Activated B cell treated with CpG ODN at 0.5 μM for 24 hours (primary cell): ENCODE results near the gene AKNAD1. TPM values are rescaled to one million over a fixed set of nuclear protein-coding genes. Genes with fewer than 3 reads are reported as not detected.

Experiments used
- ATAC-seq: fragments of 200-7000 bp; cut with Tn5 transposase; one replicate; pipeline ENCODE4 v1.10.0; 2021; ENCODE audit warnings: low read depth, mild to moderate bottlenecking, moderate library complexity
- CTCF ChIA-PET: fragments of 350-600 bp; sonication (Branson Sonifier 250); formaldehyde crosslinking; loops from one replicate; lab custom pipeline; 2021; ENCODE audit warnings: antibody characterized with exemption; lab: Charles Lee
- POLR2A ChIA-PET: fragments of 350-600 bp; sonication (Branson Sonifier 250); formaldehyde crosslinking; loops from one replicate; lab custom pipeline; 2021; ENCODE audit warnings: antibody characterized with exemption; lab: Charles Lee
- DNase-seq: peaks from one replicate; pipeline ENCODE4 v3.0.0; 2022
- H3K27ac Mint-ChIP-seq: one replicate; pipeline ENCODE4 v1.8.0; 2020; ENCODE audit warnings: mixed read lengths
- H3K27me3 Mint-ChIP-seq: one replicate; pipeline ENCODE4 v1.8.0; 2021; ENCODE audit warnings: mixed read lengths
- H3K36me3 Mint-ChIP-seq: one replicate; pipeline ENCODE4 v1.8.0; 2021; ENCODE audit warnings: low read depth, mixed read lengths
- H3K4me1 Mint-ChIP-seq: one replicate; pipeline ENCODE4 v1.8.0; 2021; ENCODE audit warnings: mixed read lengths
- H3K4me3 Mint-ChIP-seq: one replicate; pipeline ENCODE4 v1.8.0; 2020; ENCODE audit warnings: mild to moderate bottlenecking, mixed read lengths
- H3K9me3 Mint-ChIP-seq: one replicate; pipeline ENCODE4 v1.8.0; 2020; ENCODE audit warnings: mixed read lengths
- intact Hi-C: fragments of 100-400 bp; cut with micrococcal nuclease; formaldehyde crosslinking; loops from one replicate; pipeline ENCODE4 v1.15.1; 2024
- total RNA-seq: library from RNA; stranded (reverse); gene quantifications from 2 replicates; pipeline ENCODE4 v1.2.3, GENCODE V29; 2022
- TF ChIP-seq, protein P1 (sequence below): fragments of 200-600 bp; IDR thresholded peaks from one replicate; pipeline ENCODE4 v1.8.0; 2022; ENCODE audit warnings: antibody characterized with exemption, mild to moderate bottlenecking

AKNAD1 gene
- total RNA-seq, 1 donor from 2014 or later: not detected

- Mint-ChIP-seq H3K4me3 (no peak overlapping the region), H3K36me3 (no peaks in the 10 kb centered on the region), H3K27me3 (peaks cover 6% of the 10 kb centered on the region), H3K9me3 (no peaks in the 10 kb centered on the region), H3K4me1 (no peaks in the 10 kb centered on the region), H3K27ac (no peak overlapping the region)
- TF ChIP-seq, protein P1, sequence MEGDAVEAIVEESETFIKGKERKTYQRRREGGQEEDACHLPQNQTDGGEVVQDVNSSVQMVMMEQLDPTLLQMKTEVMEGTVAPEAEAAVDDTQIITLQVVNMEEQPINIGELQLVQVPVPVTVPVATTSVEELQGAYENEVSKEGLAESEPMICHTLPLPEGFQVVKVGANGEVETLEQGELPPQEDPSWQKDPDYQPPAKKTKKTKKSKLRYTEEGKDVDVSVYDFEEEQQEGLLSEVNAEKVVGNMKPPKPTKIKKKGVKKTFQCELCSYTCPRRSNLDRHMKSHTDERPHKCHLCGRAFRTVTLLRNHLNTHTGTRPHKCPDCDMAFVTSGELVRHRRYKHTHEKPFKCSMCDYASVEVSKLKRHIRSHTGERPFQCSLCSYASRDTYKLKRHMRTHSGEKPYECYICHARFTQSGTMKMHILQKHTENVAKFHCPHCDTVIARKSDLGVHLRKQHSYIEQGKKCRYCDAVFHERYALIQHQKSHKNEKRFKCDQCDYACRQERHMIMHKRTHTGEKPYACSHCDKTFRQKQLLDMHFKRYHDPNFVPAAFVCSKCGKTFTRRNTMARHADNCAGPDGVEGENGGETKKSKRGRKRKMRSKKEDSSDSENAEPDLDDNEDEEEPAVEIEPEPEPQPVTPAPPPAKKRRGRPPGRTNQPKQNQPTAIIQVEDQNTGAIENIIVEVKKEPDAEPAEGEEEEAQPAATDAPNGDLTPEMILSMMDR: no peak
- POLR2A ChIA-PET: no interaction called here
- DNase-seq: no peak
- no peak for ATAC-seq
- CTCF ChIA-PET: no interaction called here
- intact Hi-C loops: no loop called here
Observed at GRCh38 chr1:108845446-108845845, 11.4 kb downstream of the AKNAD1 start.

- ATAC-seq: no peak
- TF ChIP-seq, protein P1: no peak
- Mint-ChIP-seq H3K27ac (no peak overlapping the region), H3K27me3 (peaks cover 2% of the 10 kb centered on the region), H3K36me3 (no peaks in the 10 kb centered on the region), H3K4me3 (no peak overlapping the region), H3K4me1 (no peaks in the 10 kb centered on the region), H3K9me3 (peaks cover under 1% of the 10 kb centered on the region)
- ChIA-PET POLR2A (no interaction called here), CTCF (no interaction called here)
- intact Hi-C loops: no loop called here
- DNase-seq: no peak
Observed at GRCh38 chr1:108843390-108844137, 13.3 kb downstream of the AKNAD1 start.

GRCh38 chr1:108842525-108843181 lies 14.2 kb downstream of the AKNAD1 start:
- POLR2A ChIA-PET: no interaction called here
- Mint-ChIP-seq H3K9me3 (peaks cover 4% of the 10 kb centered on the region), H3K27ac (no peak overlapping the region), H3K4me1 (no peaks in the 10 kb centered on the region), H3K36me3 (no peaks in the 10 kb centered on the region), H3K4me3 (no peak overlapping the region), H3K27me3 (peaks cover 2% of the 10 kb centered on the region)
- ATAC-seq: no peak
- TF ChIP-seq, protein P1: no peak
- CTCF ChIA-PET: no interaction called here
- no peak for DNase-seq
- intact Hi-C loops: no loop called here

GRCh38 chr1:108841703-108842102 lies 15.2 kb downstream of the AKNAD1 start:
- intact Hi-C loops: no loop called here
- H3K4me3 Mint-ChIP-seq: no peak overlapping the region
- TF ChIP-seq, protein P1: no peak
- ChIA-PET CTCF (no interaction called here), POLR2A (no interaction called here)
- no peaks in the 10 kb centered on the region for H3K4me1 Mint-ChIP-seq
- no peak overlapping the region for H3K27ac Mint-ChIP-seq
- DNase-seq (no peak), ATAC-seq (no peak)
- H3K27me3 Mint-ChIP-seq: no peaks in the 10 kb centered on the region
- H3K9me3 Mint-ChIP-seq: peaks cover 4% of the 10 kb centered on the region
- no peaks in the 10 kb centered on the region for H3K36me3 Mint-ChIP-seq

DNA sequence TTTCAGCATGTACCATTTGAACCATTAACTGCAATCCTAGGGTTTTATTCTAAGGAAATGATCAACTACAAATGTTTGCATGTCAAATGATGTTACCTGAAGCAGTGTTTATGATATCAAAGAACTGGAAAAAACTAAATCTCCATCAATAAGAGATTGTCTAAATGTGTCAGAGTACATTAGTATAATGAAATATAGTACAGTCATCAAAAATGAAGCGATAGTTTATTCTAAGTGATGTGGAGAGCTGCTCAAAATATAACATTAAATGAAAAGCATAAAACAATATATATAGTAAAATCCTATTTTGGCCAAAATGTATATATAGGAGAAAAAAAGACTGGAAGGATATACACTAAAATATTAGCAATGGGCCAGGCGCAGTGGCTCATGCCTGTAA lies 24.0 kb downstream of the AKNAD1 start:
- H3K27me3 Mint-ChIP-seq: no peaks in the 10 kb centered on the region
- no peaks in the 10 kb centered on the region for H3K36me3 Mint-ChIP-seq
- POLR2A ChIA-PET: no interaction called here
- ATAC-seq: no peak
- peaks cover 2% of the 10 kb centered on the region for H3K4me1 Mint-ChIP-seq
- H3K4me3 Mint-ChIP-seq: no peak overlapping the region
- intact Hi-C loops: no loop called here
- CTCF ChIA-PET: no interaction called here
- H3K27ac Mint-ChIP-seq: no peak overlapping the region
- DNase-seq: no peak
- no peaks in the 10 kb centered on the region for H3K9me3 Mint-ChIP-seq
- TF ChIP-seq, protein P1: no peak
